NCI-H345 treated with DMSO at 0.1 percent for 48 hours (cell line): ENCODE measurements around the gene EOGT.

ENCODE experiments used
- DNase-seq: peaks from one replicate; lab custom pipeline; 2025; ENCODE audit not compliant: unreplicated experiment; lab: John Stamatoyannopoulos, UW

Gene EOGT

GRCh38 chr3:69013253-69014021, at the start of gene EOGT:
Gene EOGT (minus strand): TSS chr3:69013684. CDS start chr3:69009846, 3,838 bp downstream.
- peak; percentile 32 for DNase-seq

- DNase-seq: no peak
Measured at GRCh38 chr3:69059688-69060087, 46.2 kb upstream of the EOGT start.

- DNase-seq: no peak
Measured at GRCh38 chr3:69058947-69059224, 45.4 kb upstream of the EOGT start.

- no peak for DNase-seq
Measured at GRCh38 chr3:69058180-69058946, 44.9 kb upstream of the EOGT start.

- no peak for DNase-seq
Measured at GRCh38 chr3:69052472-69052898, 39.0 kb upstream of the EOGT start.

- no peak for DNase-seq
Measured at GRCh38 chr3:69051756-69052471, 38.4 kb upstream of the EOGT start, which contains the start of gene TMF1. Gene TMF1 (minus strand): TSS chr3:69052333. CDS start chr3:69052086, 247 bp downstream.

GRCh38 chr3:69048990-69049389, 35.5 kb upstream of the EOGT start:
- no peak for DNase-seq

- DNase-seq: no peak
Measured at GRCh38 chr3:69044608-69045007, 31.1 kb upstream of the EOGT start.

GRCh38 chr3:69033470-69033869, 20.0 kb upstream of the EOGT start:
- DNase-seq: no peak

GRCh38 chr3:69032737-69033136, 19.3 kb upstream of the EOGT start:
- no peak for DNase-seq

- DNase-seq: no peak
Measured at GRCh38 chr3:69032142-69032541, 18.7 kb upstream of the EOGT start.

- DNase-seq: no peak
Measured at GRCh38 chr3:69031635-69032034, 18.2 kb upstream of the EOGT start.

GRCh38 chr3:69020857-69021256, 7.4 kb upstream of the EOGT start:
- no peak for DNase-seq

- DNase-seq: no peak
Measured at GRCh38 chr3:69020424-69020823, 6.9 kb upstream of the EOGT start.

GRCh38 chr3:69016901-69017300, 3.4 kb upstream of the EOGT start:
- no peak for DNase-seq

GRCh38 chr3:69016102-69016501, 2.6 kb upstream of the EOGT start:
- no peak for DNase-seq

- DNase-seq: no peak
Measured at GRCh38 chr3:69014022-69014580, 617 bp upstream of the EOGT start.

- no peak for DNase-seq
Measured at GRCh38 chr3:69012800-69013252, 658 bp downstream of the EOGT start.

GRCh38 chr3:69012100-69012799, 1.2 kb downstream of the EOGT start:
- no peak for DNase-seq

- no peak for DNase-seq
Measured at GRCh38 chr3:69011096-69011730, 2.3 kb downstream of the EOGT start.
